Measurements from ENCODE around the gene DYNLL1. TPM values are rescaled to one million over a fixed set of nuclear protein-coding genes. Genes with fewer than 3 reads are reported as not detected.

DYNLL1 gene
- total and polyA plus RNA-seq, 2 of the 13 experiments (the other 11 are each of a cell fraction or from before 2014, with no cell fraction given), result 271 to 294 TPM

DNA sequence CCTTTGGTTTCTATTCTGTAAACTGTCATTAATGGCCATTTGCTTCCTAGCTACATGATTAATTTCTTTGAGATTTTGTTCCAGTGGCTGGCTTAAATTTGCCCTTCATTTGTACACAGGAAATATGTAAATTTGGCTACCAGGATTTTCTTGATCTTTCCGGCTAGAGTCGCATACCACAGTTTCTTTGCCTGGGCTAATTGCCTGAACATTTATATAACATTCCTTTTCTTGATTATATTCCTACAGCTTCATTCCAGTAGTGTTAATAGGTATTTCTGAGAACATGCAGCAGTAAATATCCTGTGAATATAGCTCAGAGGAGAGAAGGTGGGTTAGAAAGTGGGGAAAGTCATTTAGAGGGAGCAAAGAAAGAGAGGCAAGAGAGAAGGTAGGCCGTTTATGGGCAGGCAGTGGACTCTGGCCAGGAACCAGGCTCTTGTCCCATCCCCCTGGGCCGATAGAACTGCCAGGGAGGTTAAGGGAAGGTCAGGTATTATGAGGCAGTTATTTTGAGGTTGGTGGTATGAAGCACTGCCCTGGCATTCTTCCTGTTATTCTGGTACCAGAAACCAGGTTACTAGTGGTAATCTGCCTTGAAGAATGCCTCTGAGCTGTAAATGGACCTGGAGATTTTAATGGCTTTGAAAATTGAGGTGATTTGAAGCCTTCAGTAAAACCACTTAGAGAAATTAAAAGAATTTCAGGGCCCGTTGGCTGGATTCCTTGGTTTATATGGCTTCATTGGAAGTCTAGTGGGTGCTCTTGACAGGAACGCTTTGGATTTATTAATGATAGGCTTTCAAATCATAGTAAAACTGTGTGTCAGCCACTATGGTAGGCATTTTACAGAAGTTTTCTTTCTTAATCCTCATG, 42.6 kb downstream of the DYNLL1 start (continued):
- TF ChIP-seq, protein P1, sequence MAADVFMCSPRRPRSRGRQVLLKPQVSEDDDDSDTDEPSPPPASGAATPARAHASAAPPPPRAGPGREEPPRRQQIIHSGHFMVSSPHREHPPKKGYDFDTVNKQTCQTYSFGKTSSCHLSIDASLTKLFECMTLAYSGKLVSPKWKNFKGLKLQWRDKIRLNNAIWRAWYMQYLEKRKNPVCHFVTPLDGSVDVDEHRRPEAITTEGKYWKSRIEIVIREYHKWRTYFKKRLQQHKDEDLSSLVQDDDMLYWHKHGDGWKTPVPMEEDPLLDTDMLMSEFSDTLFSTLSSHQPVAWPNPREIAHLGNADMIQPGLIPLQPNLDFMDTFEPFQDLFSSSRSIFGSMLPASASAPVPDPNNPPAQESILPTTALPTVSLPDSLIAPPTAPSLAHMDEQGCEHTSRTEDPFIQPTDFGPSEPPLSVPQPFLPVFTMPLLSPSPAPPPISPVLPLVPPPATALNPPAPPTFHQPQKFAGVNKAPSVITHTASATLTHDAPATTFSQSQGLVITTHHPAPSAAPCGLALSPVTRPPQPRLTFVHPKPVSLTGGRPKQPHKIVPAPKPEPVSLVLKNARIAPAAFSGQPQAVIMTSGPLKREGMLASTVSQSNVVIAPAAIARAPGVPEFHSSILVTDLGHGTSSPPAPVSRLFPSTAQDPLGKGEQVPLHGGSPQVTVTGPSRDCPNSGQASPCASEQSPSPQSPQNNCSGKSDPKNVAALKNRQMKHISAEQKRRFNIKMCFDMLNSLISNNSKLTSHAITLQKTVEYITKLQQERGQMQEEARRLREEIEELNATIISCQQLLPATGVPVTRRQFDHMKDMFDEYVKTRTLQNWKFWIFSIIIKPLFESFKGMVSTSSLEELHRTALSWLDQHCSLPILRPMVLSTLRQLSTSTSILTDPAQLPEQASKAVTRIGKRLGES (CRISPR knock-in tag; IDR thresholded peaks at IDR 0.05; ENCODE audit: borderline replicate concordance), result no peak
- TF ChIP-seq, protein P2, sequence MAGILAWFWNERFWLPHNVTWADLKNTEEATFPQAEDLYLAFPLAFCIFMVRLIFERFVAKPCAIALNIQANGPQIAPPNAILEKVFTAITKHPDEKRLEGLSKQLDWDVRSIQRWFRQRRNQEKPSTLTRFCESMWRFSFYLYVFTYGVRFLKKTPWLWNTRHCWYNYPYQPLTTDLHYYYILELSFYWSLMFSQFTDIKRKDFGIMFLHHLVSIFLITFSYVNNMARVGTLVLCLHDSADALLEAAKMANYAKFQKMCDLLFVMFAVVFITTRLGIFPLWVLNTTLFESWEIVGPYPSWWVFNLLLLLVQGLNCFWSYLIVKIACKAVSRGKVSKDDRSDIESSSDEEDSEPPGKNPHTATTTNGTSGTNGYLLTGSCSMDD (CRISPR knock-in tag; IDR thresholded peaks at IDR 0.05), result no peak
- no peak for TF ChIP-seq LCORL (IDR thresholded peaks at IDR 0.05)
- no peak for TF ChIP-seq LCORL (CRISPR knock-in tag; IDR thresholded peaks at IDR 0.05)
- TF ChIP-seq, protein P3, sequence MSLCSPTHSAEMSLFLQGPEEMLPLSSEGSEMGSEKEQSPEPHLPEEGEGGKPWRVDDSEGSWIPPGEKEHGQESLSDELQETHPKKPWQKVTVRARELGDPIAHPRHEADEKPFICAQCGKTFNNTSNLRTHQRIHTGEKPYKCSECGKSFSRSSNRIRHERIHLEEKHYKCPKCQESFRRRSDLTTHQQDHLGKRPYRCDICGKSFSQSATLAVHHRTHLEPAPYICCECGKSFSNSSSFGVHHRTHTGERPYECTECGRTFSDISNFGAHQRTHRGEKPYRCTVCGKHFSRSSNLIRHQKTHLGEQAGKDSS (CRISPR knock-in tag; IDR thresholded peaks at IDR 0.05; ENCODE audit: borderline replicate concordance, low read depth), result no peak
- no peak for TF ChIP-seq ZNF24 (IDR thresholded peaks at IDR 0.05)
- no peak for TF ChIP-seq ZNF552 (CRISPR knock-in tag; IDR thresholded peaks at IDR 0.05; ENCODE audit: borderline replicate concordance)
- no peak for TF ChIP-seq ZNF670 (CRISPR knock-in tag; IDR thresholded peaks at IDR 0.05; ENCODE audit: borderline replicate concordance)
- no peak for TF ChIP-seq SOX13 (IDR thresholded peaks at IDR 0.05)
- 0 out of 4 replicates have a peak, but pooled peaks of 1 of the 2 experiments have one; percentile 15 for TF ChIP-seq SOX13 (CRISPR knock-in tag; conservative IDR thresholded peaks at IDR 0.05 in 1 of 2, IDR thresholded peaks at IDR 0.05 in 1 of 2)
- no peak for TF ChIP-seq FLYWCH1 (CRISPR knock-in tag; IDR thresholded peaks at IDR 0.05)
- TF ChIP-seq, protein P4, sequence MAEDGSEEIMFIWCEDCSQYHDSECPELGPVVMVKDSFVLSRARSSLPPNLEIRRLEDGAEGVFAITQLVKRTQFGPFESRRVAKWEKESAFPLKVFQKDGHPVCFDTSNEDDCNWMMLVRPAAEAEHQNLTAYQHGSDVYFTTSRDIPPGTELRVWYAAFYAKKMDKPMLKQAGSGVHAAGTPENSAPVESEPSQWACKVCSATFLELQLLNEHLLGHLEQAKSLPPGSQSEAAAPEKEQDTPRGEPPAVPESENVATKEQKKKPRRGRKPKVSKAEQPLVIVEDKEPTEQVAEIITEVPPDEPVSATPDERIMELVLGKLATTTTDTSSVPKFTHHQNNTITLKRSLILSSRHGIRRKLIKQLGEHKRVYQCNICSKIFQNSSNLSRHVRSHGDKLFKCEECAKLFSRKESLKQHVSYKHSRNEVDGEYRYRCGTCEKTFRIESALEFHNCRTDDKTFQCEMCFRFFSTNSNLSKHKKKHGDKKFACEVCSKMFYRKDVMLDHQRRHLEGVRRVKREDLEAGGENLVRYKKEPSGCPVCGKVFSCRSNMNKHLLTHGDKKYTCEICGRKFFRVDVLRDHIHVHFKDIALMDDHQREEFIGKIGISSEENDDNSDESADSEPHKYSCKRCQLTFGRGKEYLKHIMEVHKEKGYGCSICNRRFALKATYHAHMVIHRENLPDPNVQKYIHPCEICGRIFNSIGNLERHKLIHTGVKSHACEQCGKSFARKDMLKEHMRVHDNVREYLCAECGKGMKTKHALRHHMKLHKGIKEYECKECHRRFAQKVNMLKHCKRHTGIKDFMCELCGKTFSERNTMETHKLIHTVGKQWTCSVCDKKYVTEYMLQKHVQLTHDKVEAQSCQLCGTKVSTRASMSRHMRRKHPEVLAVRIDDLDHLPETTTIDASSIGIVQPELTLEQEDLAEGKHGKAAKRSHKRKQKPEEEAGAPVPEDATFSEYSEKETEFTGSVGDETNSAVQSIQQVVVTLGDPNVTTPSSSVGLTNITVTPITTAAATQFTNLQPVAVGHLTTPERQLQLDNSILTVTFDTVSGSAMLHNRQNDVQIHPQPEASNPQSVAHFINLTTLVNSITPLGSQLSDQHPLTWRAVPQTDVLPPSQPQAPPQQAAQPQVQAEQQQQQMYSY (CRISPR knock-in tag; IDR thresholded peaks at IDR 0.05), result no peak
- no peak for TF ChIP-seq ZBTB1 (CRISPR knock-in tag; IDR thresholded peaks at IDR 0.05; ENCODE audit: borderline replicate concordance)
- TF ChIP-seq, protein P5, sequence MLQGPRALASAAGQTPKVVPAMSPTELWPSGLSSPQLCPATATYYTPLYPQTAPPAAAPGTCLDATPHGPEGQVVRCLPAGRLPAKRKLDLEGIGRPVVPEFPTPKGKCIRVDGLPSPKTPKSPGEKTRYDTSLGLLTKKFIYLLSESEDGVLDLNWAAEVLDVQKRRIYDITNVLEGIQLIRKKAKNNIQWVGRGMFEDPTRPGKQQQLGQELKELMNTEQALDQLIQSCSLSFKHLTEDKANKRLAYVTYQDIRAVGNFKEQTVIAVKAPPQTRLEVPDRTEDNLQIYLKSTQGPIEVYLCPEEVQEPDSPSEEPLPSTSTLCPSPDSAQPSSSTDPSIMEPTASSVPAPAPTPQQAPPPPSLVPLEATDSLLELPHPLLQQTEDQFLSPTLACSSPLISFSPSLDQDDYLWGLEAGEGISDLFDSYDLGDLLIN (CRISPR knock-in tag; IDR thresholded peaks at IDR 0.05; ENCODE audit: borderline replicate concordance), result no peak
- no peak for TF ChIP-seq MEF2D (CRISPR knock-in tag; IDR thresholded peaks at IDR 0.05)
- TF ChIP-seq, protein P6, sequence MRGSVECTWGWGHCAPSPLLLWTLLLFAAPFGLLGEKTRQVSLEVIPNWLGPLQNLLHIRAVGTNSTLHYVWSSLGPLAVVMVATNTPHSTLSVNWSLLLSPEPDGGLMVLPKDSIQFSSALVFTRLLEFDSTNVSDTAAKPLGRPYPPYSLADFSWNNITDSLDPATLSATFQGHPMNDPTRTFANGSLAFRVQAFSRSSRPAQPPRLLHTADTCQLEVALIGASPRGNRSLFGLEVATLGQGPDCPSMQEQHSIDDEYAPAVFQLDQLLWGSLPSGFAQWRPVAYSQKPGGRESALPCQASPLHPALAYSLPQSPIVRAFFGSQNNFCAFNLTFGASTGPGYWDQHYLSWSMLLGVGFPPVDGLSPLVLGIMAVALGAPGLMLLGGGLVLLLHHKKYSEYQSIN (CRISPR knock-in tag; IDR thresholded peaks at IDR 0.05; ENCODE audit: borderline replicate concordance), result no peak
